ENCODE measurements around the gene PRPS1.

The PRPS1 gene

DNA sequence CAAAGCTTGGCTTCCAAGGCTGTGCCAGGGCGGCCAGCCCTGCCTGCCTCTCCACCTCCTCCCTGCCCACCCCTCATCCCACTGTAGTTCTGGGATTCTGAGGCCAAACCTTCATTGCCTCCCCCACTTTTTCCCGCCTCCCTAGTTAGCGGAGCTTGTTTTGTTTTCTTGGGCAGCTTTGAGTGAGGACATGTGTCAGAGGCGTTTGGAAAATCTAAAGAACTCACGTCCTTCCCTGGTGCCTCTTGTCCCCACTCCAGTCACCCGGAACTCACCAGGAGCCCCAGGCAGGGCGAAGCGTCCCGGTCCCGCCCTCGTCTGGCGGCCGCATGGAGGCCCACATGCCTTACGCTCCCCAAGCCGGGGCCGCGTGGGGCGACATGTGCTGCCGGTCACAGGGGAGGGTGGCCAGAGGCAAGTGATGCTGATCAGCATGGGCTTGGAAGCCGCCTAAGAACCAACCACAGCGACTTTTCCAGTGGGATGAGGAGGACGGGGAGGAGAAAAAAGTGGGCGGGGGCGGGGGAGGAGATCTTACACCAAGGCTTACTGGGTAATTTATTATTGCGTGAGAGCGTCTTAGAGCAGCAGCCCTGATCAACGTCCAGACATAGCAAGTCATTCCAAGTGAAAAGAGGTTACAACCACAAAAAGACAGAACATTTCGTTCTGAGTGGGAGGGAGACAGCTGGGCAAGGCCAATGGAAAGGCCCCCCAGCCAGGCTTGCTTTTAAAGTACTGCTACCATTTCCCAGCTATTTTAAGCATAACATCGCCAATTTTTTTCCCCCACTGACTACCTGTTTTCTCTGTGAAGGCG, 48.5 kb downstream of the PRPS1 start (continued):
- TF ChIP-seq ZNF10 (tag by site-specific recombination; IDR thresholded peaks at IDR 0.05): peak; percentile 77; the same call in 1 of the 2 replicates
- TF ChIP-seq SALL2 (tag by site-specific recombination; IDR thresholded peaks at IDR 0.05; ENCODE audit: borderline replicate concordance): no peak
- no peak for TF ChIP-seq BCL11B (tag by site-specific recombination; IDR thresholded peaks at IDR 0.05; ENCODE audit: low read depth)
- no peak for TF ChIP-seq ZBTB7A (tag by site-specific recombination; IDR thresholded peaks at IDR 0.05; ENCODE audit: low read depth)
- no peak for TF ChIP-seq YY2 (tag by site-specific recombination; IDR thresholded peaks at IDR 0.05)
- no peak for TF ChIP-seq SETDB1 (IDR thresholded peaks at IDR 0.05; ENCODE audit: insufficient read length, low read length)
- TF ChIP-seq, protein P1, sequence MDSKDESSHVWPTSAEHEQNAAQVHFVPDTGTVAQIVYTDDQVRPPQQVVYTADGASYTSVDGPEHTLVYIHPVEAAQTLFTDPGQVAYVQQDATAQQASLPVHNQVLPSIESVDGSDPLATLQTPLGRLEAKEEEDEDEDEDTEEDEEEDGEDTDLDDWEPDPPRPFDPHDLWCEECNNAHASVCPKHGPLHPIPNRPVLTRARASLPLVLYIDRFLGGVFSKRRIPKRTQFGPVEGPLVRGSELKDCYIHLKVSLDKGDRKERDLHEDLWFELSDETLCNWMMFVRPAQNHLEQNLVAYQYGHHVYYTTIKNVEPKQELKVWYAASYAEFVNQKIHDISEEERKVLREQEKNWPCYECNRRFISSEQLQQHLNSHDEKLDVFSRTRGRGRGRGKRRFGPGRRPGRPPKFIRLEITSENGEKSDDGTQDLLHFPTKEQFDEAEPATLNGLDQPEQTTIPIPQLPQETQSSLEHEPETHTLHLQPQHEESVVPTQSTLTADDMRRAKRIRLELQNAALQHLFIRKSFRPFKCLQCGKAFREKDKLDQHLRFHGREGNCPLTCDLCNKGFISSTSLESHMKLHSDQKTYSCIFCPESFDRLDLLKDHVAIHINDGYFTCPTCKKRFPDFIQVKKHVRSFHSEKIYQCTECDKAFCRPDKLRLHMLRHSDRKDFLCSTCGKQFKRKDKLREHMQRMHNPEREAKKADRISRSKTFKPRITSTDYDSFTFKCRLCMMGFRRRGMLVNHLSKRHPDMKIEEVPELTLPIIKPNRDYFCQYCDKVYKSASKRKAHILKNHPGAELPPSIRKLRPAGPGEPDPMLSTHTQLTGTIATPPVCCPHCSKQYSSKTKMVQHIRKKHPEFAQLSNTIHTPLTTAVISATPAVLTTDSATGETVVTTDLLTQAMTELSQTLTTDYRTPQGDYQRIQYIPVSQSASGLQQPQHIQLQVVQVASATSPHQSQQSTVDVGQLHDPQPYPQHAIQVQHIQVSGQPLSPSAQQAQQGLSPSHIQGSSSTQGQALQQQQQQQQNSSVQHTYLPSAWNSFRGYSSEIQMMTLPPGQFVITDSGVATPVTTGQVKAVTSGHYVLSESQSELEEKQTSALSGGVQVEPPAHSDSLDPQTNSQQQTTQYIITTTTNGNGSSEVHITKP (tag by site-specific recombination; IDR thresholded peaks at IDR 0.05): no peak
- TF ChIP-seq, protein P2, sequence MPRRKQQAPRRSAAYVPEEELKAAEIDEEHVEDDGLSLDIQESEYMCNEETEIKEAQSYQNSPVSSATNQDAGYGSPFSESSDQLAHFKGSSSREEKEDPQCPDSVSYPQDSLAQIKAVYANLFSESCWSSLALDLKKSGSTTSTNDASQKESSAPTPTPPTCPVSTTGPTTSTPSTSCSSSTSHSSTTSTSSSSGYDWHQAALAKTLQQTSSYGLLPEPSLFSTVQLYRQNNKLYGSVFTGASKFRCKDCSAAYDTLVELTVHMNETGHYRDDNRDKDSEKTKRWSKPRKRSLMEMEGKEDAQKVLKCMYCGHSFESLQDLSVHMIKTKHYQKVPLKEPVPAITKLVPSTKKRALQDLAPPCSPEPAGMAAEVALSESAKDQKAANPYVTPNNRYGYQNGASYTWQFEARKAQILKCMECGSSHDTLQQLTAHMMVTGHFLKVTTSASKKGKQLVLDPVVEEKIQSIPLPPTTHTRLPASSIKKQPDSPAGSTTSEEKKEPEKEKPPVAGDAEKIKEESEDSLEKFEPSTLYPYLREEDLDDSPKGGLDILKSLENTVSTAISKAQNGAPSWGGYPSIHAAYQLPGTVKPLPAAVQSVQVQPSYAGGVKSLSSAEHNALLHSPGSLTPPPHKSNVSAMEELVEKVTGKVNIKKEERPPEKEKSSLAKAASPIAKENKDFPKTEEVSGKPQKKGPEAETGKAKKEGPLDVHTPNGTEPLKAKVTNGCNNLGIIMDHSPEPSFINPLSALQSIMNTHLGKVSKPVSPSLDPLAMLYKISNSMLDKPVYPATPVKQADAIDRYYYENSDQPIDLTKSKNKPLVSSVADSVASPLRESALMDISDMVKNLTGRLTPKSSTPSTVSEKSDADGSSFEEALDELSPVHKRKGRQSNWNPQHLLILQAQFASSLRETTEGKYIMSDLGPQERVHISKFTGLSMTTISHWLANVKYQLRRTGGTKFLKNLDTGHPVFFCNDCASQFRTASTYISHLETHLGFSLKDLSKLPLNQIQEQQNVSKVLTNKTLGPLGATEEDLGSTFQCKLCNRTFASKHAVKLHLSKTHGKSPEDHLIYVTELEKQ (tag by site-specific recombination; IDR thresholded peaks at IDR 0.05; ENCODE audit: borderline replicate concordance): no peak
- TF ChIP-seq PRDM1 (tag by site-specific recombination; IDR thresholded peaks at IDR 0.05): no peak
- TF ChIP-seq, protein P3, sequence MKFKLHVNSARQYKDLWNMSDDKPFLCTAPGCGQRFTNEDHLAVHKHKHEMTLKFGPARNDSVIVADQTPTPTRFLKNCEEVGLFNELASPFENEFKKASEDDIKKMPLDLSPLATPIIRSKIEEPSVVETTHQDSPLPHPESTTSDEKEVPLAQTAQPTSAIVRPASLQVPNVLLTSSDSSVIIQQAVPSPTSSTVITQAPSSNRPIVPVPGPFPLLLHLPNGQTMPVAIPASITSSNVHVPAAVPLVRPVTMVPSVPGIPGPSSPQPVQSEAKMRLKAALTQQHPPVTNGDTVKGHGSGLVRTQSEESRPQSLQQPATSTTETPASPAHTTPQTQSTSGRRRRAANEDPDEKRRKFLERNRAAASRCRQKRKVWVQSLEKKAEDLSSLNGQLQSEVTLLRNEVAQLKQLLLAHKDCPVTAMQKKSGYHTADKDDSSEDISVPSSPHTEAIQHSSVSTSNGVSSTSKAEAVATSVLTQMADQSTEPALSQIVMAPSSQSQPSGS (tag by site-specific recombination; IDR thresholded peaks at IDR 0.05; ENCODE audit: low read depth): no peak
- TF ChIP-seq SCRT2 (tag by site-specific recombination; IDR thresholded peaks at IDR 0.05): no peak
- TF ChIP-seq ZNF626 (tag by site-specific recombination; IDR thresholded peaks at IDR 0.05): no peak
- TF ChIP-seq, protein P4, sequence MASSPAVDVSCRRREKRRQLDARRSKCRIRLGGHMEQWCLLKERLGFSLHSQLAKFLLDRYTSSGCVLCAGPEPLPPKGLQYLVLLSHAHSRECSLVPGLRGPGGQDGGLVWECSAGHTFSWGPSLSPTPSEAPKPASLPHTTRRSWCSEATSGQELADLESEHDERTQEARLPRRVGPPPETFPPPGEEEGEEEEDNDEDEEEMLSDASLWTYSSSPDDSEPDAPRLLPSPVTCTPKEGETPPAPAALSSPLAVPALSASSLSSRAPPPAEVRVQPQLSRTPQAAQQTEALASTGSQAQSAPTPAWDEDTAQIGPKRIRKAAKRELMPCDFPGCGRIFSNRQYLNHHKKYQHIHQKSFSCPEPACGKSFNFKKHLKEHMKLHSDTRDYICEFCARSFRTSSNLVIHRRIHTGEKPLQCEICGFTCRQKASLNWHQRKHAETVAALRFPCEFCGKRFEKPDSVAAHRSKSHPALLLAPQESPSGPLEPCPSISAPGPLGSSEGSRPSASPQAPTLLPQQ (tag by site-specific recombination; IDR thresholded peaks at IDR 0.05): peak; percentile 58; the same call in 1 of the 2 replicates
- peak; percentile 92 for TF ChIP-seq ZFHX2 (tag by site-specific recombination; conservative IDR thresholded peaks at IDR 0.05)
- TF ChIP-seq ZNF561 (tag by site-specific recombination; IDR thresholded peaks at IDR 0.05; ENCODE audit: borderline replicate concordance): 0 out of 2 replicates have a peak, but pooled peaks have one; percentile 30
- TF ChIP-seq ZBTB48 (tag by site-specific recombination; IDR thresholded peaks at IDR 0.05): peak; percentile 51; the same call in 1 of the 2 replicates
- TF ChIP-seq GFI1B (tag by site-specific recombination; IDR thresholded peaks at IDR 0.05): no peak
- TF ChIP-seq ZNF548 (tag by site-specific recombination; IDR thresholded peaks at IDR 0.05): no peak
- no peak for TF ChIP-seq ZNF501 (tag by site-specific recombination; IDR thresholded peaks at IDR 0.05)
- TF ChIP-seq ZNF776 (tag by site-specific recombination; IDR thresholded peaks at IDR 0.05; ENCODE audit: borderline replicate concordance): no peak
- TF ChIP-seq KLF7 (tag by site-specific recombination; IDR thresholded peaks at IDR 0.05; ENCODE audit: borderline replicate concordance): peak; percentile 33; the same call in 1 of the 2 replicates
- peak; percentile 73 for TF ChIP-seq ZBTB20 (tag by site-specific recombination; IDR thresholded peaks at IDR 0.05)
- TF ChIP-seq ZNF174 (tag by site-specific recombination; IDR thresholded peaks at IDR 0.05): no peak
- no peak for TF ChIP-seq ZNF473 (tag by site-specific recombination; IDR thresholded peaks at IDR 0.05)
- peak; percentile 68; the same call in 1 of the 2 replicates for TF ChIP-seq KLF16 (tag by site-specific recombination; IDR thresholded peaks at IDR 0.05)
- no peak for TF ChIP-seq ZNF146 (tag by site-specific recombination; IDR thresholded peaks at IDR 0.05)
- peak; percentile 35; the same call in 1 of the 2 replicates for TF ChIP-seq KLF1 (tag by site-specific recombination; IDR thresholded peaks at IDR 0.05)
- no peak for TF ChIP-seq ZNF184 (tag by site-specific recombination; IDR thresholded peaks at IDR 0.05)
- peak; percentile 61; the same call in 1 of the 2 replicates for TF ChIP-seq ZEB2 (tag by site-specific recombination; IDR thresholded peaks at IDR 0.05)
- TF ChIP-seq FEZF1 (tag by site-specific recombination; IDR thresholded peaks at IDR 0.05): peak; percentile 69
- TF ChIP-seq ZNF510 (tag by site-specific recombination; IDR thresholded peaks at IDR 0.05; ENCODE audit: insufficient replicate concordance): no peak

Measured in HEK293 (cell line).